Stimulated activated CD4-positive, alpha-beta T cell treated with anti-CD3 and anti-CD28 coated beads, Interleukin-1b, Interleukin-23, amount 100 ng/mL, for 1 hour (primary cell): Measurements from ENCODE around the gene SPRYD3.
"Not testable (repeated sequence)": the region's sequence is repeated elsewhere in the genome, so short reads cannot be mapped to it uniquely, and the experiment has no call there.

Source experiments
- DNase-seq, 2 donors: peaks; one replicate each; pipeline ENCODE4 v3.0.0-alpha.2; 2020; ENCODE audit warnings: low read depth in 2 of 2

SPRYD3 gene

GRCh38 chr12:53101931-53102781, 23.0 kb upstream of the SPRYD3 start:
- no peak for DNase-seq

GRCh38 chr12:53101266-53101665, 22.1 kb upstream of the SPRYD3 start:
- no peak for DNase-seq

GRCh38 chr12:53100466-53101151, 21.4 kb upstream of the SPRYD3 start:
- no peak for DNase-seq

GRCh38 chr12:53099071-53099882, 20.1 kb upstream of the SPRYD3 start:
- peak; percentile 75 to 84 for DNase-seq

- DNase-seq = no peak
Measured at GRCh38 chr12:53098354-53098981, 19.3 kb upstream of the SPRYD3 start.

GRCh38 chr12:53097564-53098353, 18.6 kb upstream of the SPRYD3 start, which contains the start of gene IGFBP6:
Gene IGFBP6, plus strand, starts transcription at chr12:53097667. Its CDS starts 51 bp downstream, at chr12:53097718.
- DNase-seq = peak in 1 of 2 donors; percentile 35

- no peak for DNase-seq
Measured at GRCh38 chr12:53097207-53097563, 18.0 kb upstream of the SPRYD3 start.

- no peak for DNase-seq
Measured at GRCh38 chr12:53096759-53097158, 17.6 kb upstream of the SPRYD3 start.

GRCh38 chr12:53096089-53096741, 17.0 kb upstream of the SPRYD3 start:
- DNase-seq = no peak

GRCh38 chr12:53095596-53095895, 16.4 kb upstream of the SPRYD3 start:
- DNase-seq = not testable (repeated sequence)

GRCh38 chr12:53094796-53095595, 15.8 kb upstream of the SPRYD3 start:
- not testable (repeated sequence) for DNase-seq

- DNase-seq = no peak
Measured at GRCh38 chr12:53094394-53094787, 15.2 kb upstream of the SPRYD3 start.

GRCh38 chr12:53093777-53094393, 14.7 kb upstream of the SPRYD3 start:
- DNase-seq = no peak

GRCh38 chr12:53091756-53092155, 12.6 kb upstream of the SPRYD3 start:
- no peak for DNase-seq

- DNase-seq = no peak
Measured at GRCh38 chr12:53090554-53090953, 11.4 kb upstream of the SPRYD3 start.

GRCh38 chr12:53090105-53090504, 10.9 kb upstream of the SPRYD3 start:
- no peak for DNase-seq

- no peak for DNase-seq
Measured at GRCh38 chr12:53086361-53086760, 7.2 kb upstream of the SPRYD3 start.

GRCh38 chr12:53082637-53083175, 3.5 kb upstream of the SPRYD3 start:
- DNase-seq = no peak
